K562 (cell line): ENCODE results near the gene CARD14. TPM values are rescaled to one million over a fixed set of nuclear protein-coding genes. Genes with fewer than 3 reads are reported as not detected.
A peak's percentile ranks its signal among the peaks of the same experiment; 100 is the strongest.

Source experiments
- ATAC-seq: fragments of 200-7000 bp; cut with Tn5 transposase; 3 replicates; pipeline ENCODE4 v1.9.1; 2020; ENCODE audit warnings: moderate library complexity
- BruUV-seq: library from RNA; stranded (reverse); fragments of 400-500 nt; replicated peaks from 2 replicates; lab custom pipeline; 2021; lab: Mats Ljungman, UMichigan
- CTCF ChIA-PET: fragments of 300-600 bp; formaldehyde crosslinking; extraction: SDS; loops from one replicate; lab custom pipeline; 2021; ENCODE audit warnings: low intra/inter-chr PET ratio; lab: Yijun Ruan, JAX
- POLR2A ChIA-PET: fragments of 300-600, 350-650 bp; sonication (Branson Sonifier 250); formaldehyde crosslinking; extraction: SDS; loops from one replicate; lab custom pipeline; 2021; ENCODE audit warnings: antibody characterized with exemption, inconsistent platforms; lab: Yijun Ruan, JAX
- DNase-seq, 4 experiments: peaks; one replicate each; pipeline versions ENCODE4 v3.0.0 to v3.0.0-alpha.2; 2011 to 2018; ENCODE audit warnings: low spot score in 3 of 4, mixed read lengths in 3 of 4; ENCODE audit errors: extremely low read depth in 1 of 4
- FAIRE-seq: peaks from 2 replicates; lab custom pipeline; 2011; peaks lifted over from hg19 to GRCh38; lab: Jason Lieb, UNC
- H2AFZ ChIP-seq: 2 replicates; pipeline ENCODE4 v1.6.0; 2011; ENCODE audit warnings: low read depth, low read length, control low read depth, inconsistent platforms
- H3K27ac ChIP-seq: fragments of 200-600 bp; 3 replicates; pipeline ENCODE4 v1.8.0; 2011; ENCODE audit warnings: low read depth, mild to moderate bottlenecking, control low read depth, inconsistent platforms, low read length, moderate library complexity, mixed read lengths; ENCODE audit errors: extremely low read depth
- H3K27me3 ChIP-seq, 2 experiments: fragments of 300-600 bp in 1 of 2; 2 replicates in 1 of 2; 3 replicates in 1 of 2; pipeline versions ENCODE4 v1.6.0 to v1.8.0; 2011; ENCODE audit warnings: inconsistent platforms in 2 of 2, low read length in 2 of 2, mild to moderate bottlenecking in 1 of 2, mixed read lengths in 1 of 2, moderate library complexity in 1 of 2; ENCODE audit not compliant: control insufficient read depth in 2 of 2, insufficient read depth in 2 of 2
- H3K36me3 ChIP-seq: fragments of 300-600 bp; 3 replicates; pipeline ENCODE4 v1.8.0; 2011; ENCODE audit warnings: mild to moderate bottlenecking, low read length, inconsistent platforms; ENCODE audit not compliant: control insufficient read depth, insufficient read depth
- H3K4me1 ChIP-seq, 2 experiments: fragments of 200-600 bp in 1 of 2; replicated peaks in 1 of 2; 2 replicates in 1 of 2; 3 replicates in 1 of 2; pipeline versions ENCODE4 v1.5.1 to v1.8.0; 2011; ENCODE audit warnings: inconsistent platforms in 2 of 2, low read length in 2 of 2, mild to moderate bottlenecking in 1 of 2, mixed read lengths in 1 of 2, moderate library complexity in 1 of 2; ENCODE audit not compliant: control insufficient read depth in 2 of 2, insufficient read depth in 2 of 2
- H3K4me2 ChIP-seq: 2 replicates; pipeline ENCODE4 v1.6.1; 2011; ENCODE audit warnings: low read length, control low read depth, inconsistent platforms, mixed read lengths; ENCODE audit not compliant: insufficient read depth
- H3K4me3 ChIP-seq: fragments of 200-600 bp; sonication (generic), shearing (Covaris generic); 2 replicates; pipeline ENCODE4 v1.5.1; 2016; ENCODE audit warnings: control low read depth, inconsistent platforms
- H3K79me2 ChIP-seq: fragments of 200-600 bp; 3 replicates; pipeline ENCODE4 v1.8.0; 2011; ENCODE audit warnings: low read length, inconsistent platforms; ENCODE audit not compliant: control insufficient read depth, insufficient read depth
- H3K9ac ChIP-seq, 2 experiments: 2 replicates each; pipeline versions ENCODE4 v1.6.0 to v1.6.1; 2011; ENCODE audit warnings: low read depth in 2 of 2, low read length in 2 of 2, control low read depth in 1 of 2, inconsistent platforms in 1 of 2, mild to moderate bottlenecking in 1 of 2, mixed read lengths in 1 of 2; ENCODE audit not compliant: insufficient read depth in 1 of 2
- H3K9me1 ChIP-seq: one replicate; pipeline ENCODE4 v1.6.0; 2011; ENCODE audit warnings: inconsistent platforms, mild to moderate bottlenecking, low read length, moderate library complexity; ENCODE audit not compliant: control insufficient read depth, insufficient read depth
- H3K9me3 ChIP-seq: replicated peaks from 2 replicates; pipeline ENCODE4 v1.5.1; 2011; ENCODE audit warnings: low read depth, low read length, inconsistent platforms; ENCODE audit not compliant: control insufficient read depth, insufficient read depth
- H4K20me1 ChIP-seq: replicated peaks from 2 replicates; pipeline ENCODE4 v1.6.1; 2011; ENCODE audit warnings: low read length, inconsistent platforms, mixed read lengths; ENCODE audit not compliant: control insufficient read depth, insufficient read depth
- MEIS2 ChIP-seq: fragments of 450-650 bp; IDR thresholded peaks from 2 replicates; pipeline ENCODE4 v1.6.1; 2014; ENCODE audit warnings: mild to moderate bottlenecking; ENCODE audit not compliant: partially characterized antibody
- WGBS: fragments of 100-300 bp; shearing (Covaris generic); methylation state at CpG from one replicate; pipeline ENCODE4 v1.1.6; 2016; ENCODE audit warnings: low coverage, mixed read lengths; ENCODE audit not compliant: insufficient coverage; ENCODE audit errors: missing lambda C conversion rate; 5-methylcytosine and 5-hydroxymethylcytosine counted together
- in situ Hi-C: fragments of 300-500 bp; cut with MboI; formaldehyde crosslinking; loops from 4 replicates; pipeline ENCODE4 v1.15.0; 2018; ENCODE audit warnings: inconsistent platforms, mixed read lengths
- intact Hi-C: fragments of 100-400 bp; cut with micrococcal nuclease; formaldehyde crosslinking; loops from 2 replicates; pipeline ENCODE4 v1.14.2; 2022
- polyA plus RNA-seq, 8 experiments: library from polyadenylated mRNA; depleted of rRNA in 4 of 8; stranded (reverse) in 5 of 8; unstranded in 3 of 8; fragments of >200 nt; fragmentation: Nextera tagmentation in 2 of 8; fragmentation: Illumina TruSeq in 1 of 8; extraction: Ambion mirVana in 2 of 8; extraction: Trizol in 1 of 8; gene quantifications; 2 replicates each; pipeline versions ENCODE4 v1.2.1 to v1.2.3, GENCODE V29; 2011 to 2014; ENCODE audit warnings: inconsistent platforms in 1 of 8, missing spikeins in 1 of 8
- total RNA-seq, 7 experiments: library from RNA; depleted of rRNA in 6 of 7; stranded (reverse); fragments of >200 nt in 6 of 7; fragmentation: Illumina TruSeq in 2 of 7; extraction: Trizol in 2 of 7; gene quantifications; 2 replicates each; pipeline versions ENCODE4 v1.2.1 to v1.2.3, GENCODE V29; 2011 to 2021; ENCODE audit warnings: low replicate concordance in 1 of 7
- TF ChIP-seq, protein P1 (sequence below): fragments of 450-650 bp; IDR thresholded peaks from 2 replicates; pipeline ENCODE4 v1.6.1; 2016
- TF ChIP-seq, protein P2 (sequence below), 2 experiments: IDR thresholded peaks in 1 of 2; conservative IDR thresholded peaks in 1 of 2; 2 replicates each; pipeline ENCODE4 v1.6.1; 2016; ENCODE audit warnings: low read depth in 2 of 2, mild to moderate bottlenecking in 1 of 2, missing compliant biosample characterization in 1 of 2, missing genetic modification characterization in 1 of 2, moderate library complexity in 1 of 2
- TF ChIP-seq, protein P3 (sequence below): sonication (generic); IDR thresholded peaks from 2 replicates; pipeline ENCODE4 v1.6.1; 2016

CARD14 gene
- total and polyA plus RNA-seq, 9 of the 15 experiments (the other 6 are each of a cell fraction or from before 2014, with no cell fraction given): not detected

DNA sequence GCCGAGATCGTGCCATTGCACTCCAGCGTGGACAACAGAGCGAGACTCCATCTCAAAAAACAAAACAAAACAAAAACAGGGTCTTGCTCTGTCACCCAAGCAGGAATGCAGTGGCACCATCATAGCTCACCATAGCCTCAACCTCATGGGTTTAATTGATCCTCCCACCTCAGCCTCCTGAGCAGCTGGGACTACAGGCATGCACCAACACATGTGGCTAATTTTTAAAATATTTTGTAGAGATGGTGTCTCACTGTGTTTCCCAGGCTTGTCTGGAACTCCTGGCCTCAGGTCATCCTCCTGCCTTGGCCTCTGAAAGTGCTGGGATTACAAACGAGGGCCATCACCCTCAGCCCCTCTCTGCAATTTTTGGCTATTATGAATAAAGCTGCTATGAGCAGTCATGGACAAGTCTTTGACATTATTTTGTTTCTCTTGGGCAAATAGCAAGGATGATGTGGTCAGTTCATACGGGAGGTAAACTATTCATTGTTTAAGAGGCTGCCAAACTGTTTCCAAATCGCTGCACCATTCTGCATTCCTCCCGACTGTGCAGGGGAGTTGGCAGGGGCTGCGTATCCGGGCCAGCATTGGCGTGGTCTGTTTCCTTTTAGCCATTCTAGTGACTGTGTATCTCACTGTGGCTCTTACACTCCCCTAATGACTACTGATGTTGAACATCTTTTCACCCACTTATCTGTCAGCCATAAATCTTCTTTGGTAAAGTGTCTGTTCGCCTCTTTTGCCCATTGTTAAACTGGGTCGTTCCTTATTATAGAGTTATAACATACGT lies 44.0 kb upstream of the CARD14 start:
- H3K4me1 ChIP-seq: peaks cover 0 to 7% of the 10 kb centered on the region in 2 experiments; a peak in 2 of 5 replicates
- H3K9me3 ChIP-seq: no peaks in the 10 kb centered on the region
- H3K9ac ChIP-seq: no peak overlapping the region
- TF ChIP-seq MEIS2: peak; percentile 31
- TF ChIP-seq, protein P1, sequence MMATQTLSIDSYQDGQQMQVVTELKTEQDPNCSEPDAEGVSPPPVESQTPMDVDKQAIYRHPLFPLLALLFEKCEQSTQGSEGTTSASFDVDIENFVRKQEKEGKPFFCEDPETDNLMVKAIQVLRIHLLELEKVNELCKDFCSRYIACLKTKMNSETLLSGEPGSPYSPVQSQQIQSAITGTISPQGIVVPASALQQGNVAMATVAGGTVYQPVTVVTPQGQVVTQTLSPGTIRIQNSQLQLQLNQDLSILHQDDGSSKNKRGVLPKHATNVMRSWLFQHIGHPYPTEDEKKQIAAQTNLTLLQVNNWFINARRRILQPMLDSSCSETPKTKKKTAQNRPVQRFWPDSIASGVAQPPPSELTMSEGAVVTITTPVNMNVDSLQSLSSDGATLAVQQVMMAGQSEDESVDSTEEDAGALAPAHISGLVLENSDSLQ: peak; percentile 63
- TF ChIP-seq, protein P2, sequence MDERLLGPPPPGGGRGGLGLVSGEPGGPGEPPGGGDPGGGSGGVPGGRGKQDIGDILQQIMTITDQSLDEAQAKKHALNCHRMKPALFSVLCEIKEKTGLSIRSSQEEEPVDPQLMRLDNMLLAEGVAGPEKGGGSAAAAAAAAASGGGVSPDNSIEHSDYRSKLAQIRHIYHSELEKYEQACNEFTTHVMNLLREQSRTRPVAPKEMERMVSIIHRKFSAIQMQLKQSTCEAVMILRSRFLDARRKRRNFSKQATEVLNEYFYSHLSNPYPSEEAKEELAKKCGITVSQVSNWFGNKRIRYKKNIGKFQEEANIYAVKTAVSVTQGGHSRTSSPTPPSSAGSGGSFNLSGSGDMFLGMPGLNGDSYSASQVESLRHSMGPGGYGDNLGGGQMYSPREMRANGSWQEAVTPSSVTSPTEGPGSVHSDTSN (CRISPR knock-in tag; IDR thresholded peaks at IDR 0.05; ENCODE audit: low read depth): no peak
- TF ChIP-seq, protein P2 (tag; conservative IDR thresholded peaks at IDR 0.05; ENCODE audit: low read depth): 0 out of 2 replicates have a peak, but pooled peaks have one; percentile 25
- TF ChIP-seq, protein P3, sequence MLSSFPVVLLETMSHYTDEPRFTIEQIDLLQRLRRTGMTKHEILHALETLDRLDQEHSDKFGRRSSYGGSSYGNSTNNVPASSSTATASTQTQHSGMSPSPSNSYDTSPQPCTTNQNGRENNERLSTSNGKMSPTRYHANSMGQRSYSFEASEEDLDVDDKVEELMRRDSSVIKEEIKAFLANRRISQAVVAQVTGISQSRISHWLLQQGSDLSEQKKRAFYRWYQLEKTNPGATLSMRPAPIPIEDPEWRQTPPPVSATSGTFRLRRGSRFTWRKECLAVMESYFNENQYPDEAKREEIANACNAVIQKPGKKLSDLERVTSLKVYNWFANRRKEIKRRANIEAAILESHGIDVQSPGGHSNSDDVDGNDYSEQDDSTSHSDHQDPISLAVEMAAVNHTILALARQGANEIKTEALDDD: no peak
- WGBS: 7% methylated on average over 14 of the region's 14 CpGs
- H3K27me3 ChIP-seq: peaks cover 22 to 36% of the 10 kb centered on the region in 2 experiments; a peak in 4 of 5 replicates
- BruUV-seq: no TSS peak
- H2AFZ ChIP-seq: no peak overlapping the region
- no peaks in the 10 kb centered on the region for H3K9me1 ChIP-seq
- no peaks in the 10 kb centered on the region for H3K36me3 ChIP-seq
- no peaks in the 10 kb centered on the region for H3K79me2 ChIP-seq
- H3K4me3 ChIP-seq: no peak overlapping the region
- ATAC-seq: no peak
- ChIA-PET CTCF (no interaction called here), POLR2A (interaction anchor here (0.8 to 1.4 kb wide), 4 partner anchors 11 to 21 kb away, joined by 3 to 4 read pairs (median 4); no protein-coding TSS in a partner anchor)
- H3K4me2 ChIP-seq: no peak overlapping the region
- intact Hi-C loops (loop anchor here (5.0 kb wide), 1 partner anchor 119 kb away; no protein-coding TSS in a partner anchor), in situ Hi-C loops (no loop called here)
- H3K27ac ChIP-seq: no peak overlapping the region
- no peaks in the 10 kb centered on the region for H4K20me1 ChIP-seq
- no peak for FAIRE-seq
- DNase-seq: no peak
